ENCODE measurements around the gene IYD. TPM values are rescaled to one million over a fixed set of nuclear protein-coding genes. Genes with fewer than 3 reads are reported as not detected.

The IYD gene
- total and polyA plus RNA-seq, 9 of the 15 experiments (the other 6 are each of a cell fraction or from before 2014, with no cell fraction given): not detected

DNA sequence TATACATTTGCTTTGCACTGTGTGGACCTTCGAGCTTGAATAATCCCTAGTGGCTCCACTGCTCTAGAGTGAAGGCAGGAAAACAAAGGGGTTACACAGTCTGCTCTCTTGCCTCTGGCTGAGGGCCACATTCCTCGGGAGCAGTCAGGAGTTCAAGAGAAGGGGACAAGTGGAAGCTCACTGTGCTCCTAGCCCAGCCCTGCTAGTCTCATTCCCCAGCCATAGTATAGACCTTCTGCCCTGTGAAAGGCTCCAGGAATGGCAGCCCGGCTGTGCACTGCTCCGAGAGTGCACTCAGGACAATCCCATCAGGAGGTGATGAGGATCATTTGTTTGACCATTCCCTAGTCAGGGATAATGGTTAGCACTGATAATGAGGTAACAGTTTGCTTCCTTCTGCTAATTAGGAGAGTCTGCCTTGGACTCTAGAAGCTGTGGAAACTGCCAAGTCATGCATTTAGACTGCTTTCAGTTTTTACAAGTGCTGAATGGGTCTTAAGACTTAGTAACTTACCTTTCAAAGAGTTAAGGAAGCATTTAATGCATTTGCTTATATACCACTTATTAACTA is 8.5 kb downstream of the IYD start (continued):
- 0 out of 4 replicates have a peak, but pooled peaks of 1 of the 2 experiments have one; percentile 19 for TF ChIP-seq MAZ (CRISPR knock-in tag; conservative IDR thresholded peaks at IDR 0.05 in 1 of 2, IDR thresholded peaks at IDR 0.05 in 1 of 2)
- TF ChIP-seq ZNF12 (CRISPR knock-in tag; IDR thresholded peaks at IDR 0.05): no peak
- no peak for TF ChIP-seq GABPA (tag; conservative IDR thresholded peaks at IDR 0.05; ENCODE audit: low read depth)
- peak; percentile 87 for TF ChIP-seq BACH1 (tag; IDR thresholded peaks at IDR 0.05)
- no peak for TF ChIP-seq RBM39 (optimal IDR thresholded peaks at IDR 0.05; ENCODE audit: low read depth, low read length)
- TF ChIP-seq, protein P1, sequence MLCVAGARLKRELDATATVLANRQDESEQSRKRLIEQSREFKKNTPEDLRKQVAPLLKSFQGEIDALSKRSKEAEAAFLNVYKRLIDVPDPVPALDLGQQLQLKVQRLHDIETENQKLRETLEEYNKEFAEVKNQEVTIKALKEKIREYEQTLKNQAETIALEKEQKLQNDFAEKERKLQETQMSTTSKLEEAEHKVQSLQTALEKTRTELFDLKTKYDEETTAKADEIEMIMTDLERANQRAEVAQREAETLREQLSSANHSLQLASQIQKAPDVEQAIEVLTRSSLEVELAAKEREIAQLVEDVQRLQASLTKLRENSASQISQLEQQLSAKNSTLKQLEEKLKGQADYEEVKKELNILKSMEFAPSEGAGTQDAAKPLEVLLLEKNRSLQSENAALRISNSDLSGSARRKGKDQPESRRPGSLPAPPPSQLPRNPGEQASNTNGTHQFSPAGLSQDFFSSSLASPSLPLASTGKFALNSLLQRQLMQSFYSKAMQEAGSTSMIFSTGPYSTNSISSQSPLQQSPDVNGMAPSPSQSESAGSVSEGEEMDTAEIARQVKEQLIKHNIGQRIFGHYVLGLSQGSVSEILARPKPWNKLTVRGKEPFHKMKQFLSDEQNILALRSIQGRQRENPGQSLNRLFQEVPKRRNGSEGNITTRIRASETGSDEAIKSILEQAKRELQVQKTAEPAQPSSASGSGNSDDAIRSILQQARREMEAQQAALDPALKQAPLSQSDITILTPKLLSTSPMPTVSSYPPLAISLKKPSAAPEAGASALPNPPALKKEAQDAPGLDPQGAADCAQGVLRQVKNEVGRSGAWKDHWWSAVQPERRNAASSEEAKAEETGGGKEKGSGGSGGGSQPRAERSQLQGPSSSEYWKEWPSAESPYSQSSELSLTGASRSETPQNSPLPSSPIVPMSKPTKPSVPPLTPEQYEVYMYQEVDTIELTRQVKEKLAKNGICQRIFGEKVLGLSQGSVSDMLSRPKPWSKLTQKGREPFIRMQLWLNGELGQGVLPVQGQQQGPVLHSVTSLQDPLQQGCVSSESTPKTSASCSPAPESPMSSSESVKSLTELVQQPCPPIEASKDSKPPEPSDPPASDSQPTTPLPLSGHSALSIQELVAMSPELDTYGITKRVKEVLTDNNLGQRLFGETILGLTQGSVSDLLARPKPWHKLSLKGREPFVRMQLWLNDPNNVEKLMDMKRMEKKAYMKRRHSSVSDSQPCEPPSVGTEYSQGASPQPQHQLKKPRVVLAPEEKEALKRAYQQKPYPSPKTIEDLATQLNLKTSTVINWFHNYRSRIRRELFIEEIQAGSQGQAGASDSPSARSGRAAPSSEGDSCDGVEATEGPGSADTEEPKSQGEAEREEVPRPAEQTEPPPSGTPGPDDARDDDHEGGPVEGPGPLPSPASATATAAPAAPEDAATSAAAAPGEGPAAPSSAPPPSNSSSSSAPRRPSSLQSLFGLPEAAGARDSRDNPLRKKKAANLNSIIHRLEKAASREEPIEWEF (CRISPR knock-in tag; IDR thresholded peaks at IDR 0.05): no peak
- TF ChIP-seq ZNF316 (IDR thresholded peaks at IDR 0.05): peak; percentile 97
- peak; percentile 98 for TF ChIP-seq MAFG (tag; conservative IDR thresholded peaks at IDR 0.05)
- TF ChIP-seq, protein P2, sequence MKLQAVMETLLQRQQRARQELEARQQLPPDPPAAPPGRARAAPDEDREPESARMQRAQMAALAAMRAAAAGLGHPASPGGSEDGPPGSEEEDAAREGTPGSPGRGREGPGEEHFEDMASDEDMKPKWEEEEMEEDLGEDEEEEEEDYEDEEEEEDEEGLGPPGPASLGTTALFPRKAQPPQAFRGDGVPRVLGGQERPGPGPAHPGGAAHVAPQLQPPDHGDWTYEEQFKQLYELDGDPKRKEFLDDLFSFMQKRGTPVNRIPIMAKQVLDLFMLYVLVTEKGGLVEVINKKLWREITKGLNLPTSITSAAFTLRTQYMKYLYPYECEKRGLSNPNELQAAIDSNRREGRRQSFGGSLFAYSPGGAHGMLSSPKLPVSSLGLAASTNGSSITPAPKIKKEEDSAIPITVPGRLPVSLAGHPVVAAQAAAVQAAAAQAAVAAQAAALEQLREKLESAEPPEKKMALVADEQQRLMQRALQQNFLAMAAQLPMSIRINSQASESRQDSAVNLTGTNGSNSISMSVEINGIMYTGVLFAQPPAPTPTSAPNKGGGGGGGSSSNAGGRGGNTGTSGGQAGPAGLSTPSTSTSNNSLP (IDR thresholded peaks at IDR 0.05; ENCODE audit: borderline replicate concordance, low read depth, low read length): no peak
- peak; percentile 92 for TF ChIP-seq NFE2 (IDR thresholded peaks at IDR 0.05; ENCODE audit: low read depth)
- TF ChIP-seq ZNF124 (CRISPR knock-in tag; IDR thresholded peaks at IDR 0.05): no peak
- TF ChIP-seq, protein P3, sequence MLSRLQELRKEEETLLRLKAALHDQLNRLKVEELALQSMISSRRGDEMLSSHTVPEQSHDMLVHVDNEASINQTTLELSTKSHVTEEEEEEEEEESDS (CRISPR knock-in tag; IDR thresholded peaks at IDR 0.05): no peak
- no peak for TF ChIP-seq ZKSCAN1 (IDR thresholded peaks at IDR 0.05; ENCODE audit: low read depth, low read length)
- TF ChIP-seq SMARCB1 (IDR thresholded peaks at IDR 0.05; ENCODE audit: insufficient read length, low read depth): no peak
- peak; percentile 94 for TF ChIP-seq MAFF (IDR thresholded peaks at IDR 0.05; ENCODE audit: low read length)
- no peak for TF ChIP-seq CREM (IDR thresholded peaks at IDR 0.05; ENCODE audit: low read depth)
- TF ChIP-seq, protein P4, sequence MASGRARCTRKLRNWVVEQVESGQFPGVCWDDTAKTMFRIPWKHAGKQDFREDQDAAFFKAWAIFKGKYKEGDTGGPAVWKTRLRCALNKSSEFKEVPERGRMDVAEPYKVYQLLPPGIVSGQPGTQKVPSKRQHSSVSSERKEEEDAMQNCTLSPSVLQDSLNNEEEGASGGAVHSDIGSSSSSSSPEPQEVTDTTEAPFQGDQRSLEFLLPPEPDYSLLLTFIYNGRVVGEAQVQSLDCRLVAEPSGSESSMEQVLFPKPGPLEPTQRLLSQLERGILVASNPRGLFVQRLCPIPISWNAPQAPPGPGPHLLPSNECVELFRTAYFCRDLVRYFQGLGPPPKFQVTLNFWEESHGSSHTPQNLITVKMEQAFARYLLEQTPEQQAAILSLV (tag; IDR thresholded peaks at IDR 0.05): no peak
- TF ChIP-seq, protein P5, sequence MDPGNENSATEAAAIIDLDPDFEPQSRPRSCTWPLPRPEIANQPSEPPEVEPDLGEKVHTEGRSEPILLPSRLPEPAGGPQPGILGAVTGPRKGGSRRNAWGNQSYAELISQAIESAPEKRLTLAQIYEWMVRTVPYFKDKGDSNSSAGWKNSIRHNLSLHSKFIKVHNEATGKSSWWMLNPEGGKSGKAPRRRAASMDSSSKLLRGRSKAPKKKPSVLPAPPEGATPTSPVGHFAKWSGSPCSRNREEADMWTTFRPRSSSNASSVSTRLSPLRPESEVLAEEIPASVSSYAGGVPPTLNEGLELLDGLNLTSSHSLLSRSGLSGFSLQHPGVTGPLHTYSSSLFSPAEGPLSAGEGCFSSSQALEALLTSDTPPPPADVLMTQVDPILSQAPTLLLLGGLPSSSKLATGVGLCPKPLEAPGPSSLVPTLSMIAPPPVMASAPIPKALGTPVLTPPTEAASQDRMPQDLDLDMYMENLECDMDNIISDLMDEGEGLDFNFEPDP (CRISPR knock-in tag; IDR thresholded peaks at IDR 0.05): no peak
- TF ChIP-seq CEBPG (CRISPR knock-in tag; IDR thresholded peaks at IDR 0.05): no peak
- no peak for TF ChIP-seq CEBPG (tag; conservative IDR thresholded peaks at IDR 0.05 in 1 of 2, IDR thresholded peaks at IDR 0.05 in 1 of 2)

Data from K562 (cell line).